Effector CD4-positive, alpha-beta T cell (primary cell): Measurements from ENCODE around the gene SLC39A10.

Source experiments
- DNase-seq: peaks from one replicate; pipeline ENCODE4 v3.0.0-alpha.2; 2020

Gene SLC39A10

DNA sequence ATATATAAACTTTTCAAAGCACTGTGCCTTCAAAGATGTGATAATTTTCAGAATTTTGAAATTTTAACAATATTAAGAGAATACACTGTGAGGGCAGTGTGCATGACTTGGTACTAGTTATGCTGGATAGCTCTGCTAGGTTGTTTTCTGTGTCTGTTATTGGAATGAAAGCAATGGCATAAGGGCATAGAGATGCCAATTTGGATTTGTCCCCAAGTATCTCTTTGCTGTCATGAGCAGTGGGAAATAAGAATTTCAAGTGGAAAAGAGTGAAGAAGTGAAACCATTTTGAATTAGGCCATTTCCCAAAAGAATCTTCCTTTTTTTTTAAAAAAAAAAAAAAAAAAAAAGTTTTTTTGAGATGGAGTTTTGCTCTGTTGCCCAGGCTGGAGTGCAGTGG, 76.8 kb downstream of the SLC39A10 start:
- no peak for DNase-seq

DNA sequence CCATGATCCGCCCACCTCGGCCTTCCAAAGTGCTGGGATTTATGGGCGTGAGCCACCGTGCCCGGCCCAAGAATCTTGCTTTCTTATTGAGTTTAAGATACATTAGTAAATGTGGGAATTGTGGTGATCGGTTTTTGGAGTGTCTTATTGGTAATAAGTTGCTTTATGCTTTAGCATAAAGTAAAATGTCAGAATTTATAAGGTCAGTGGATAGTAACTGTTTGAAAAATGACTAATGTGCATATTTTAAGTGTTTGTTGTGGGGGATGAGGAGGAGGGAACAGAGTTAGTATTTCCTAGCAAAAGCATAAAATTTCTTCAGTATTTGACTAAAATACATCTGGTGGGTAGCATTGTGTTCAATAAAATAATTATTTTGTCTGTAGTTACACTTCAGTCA, 77.4 kb downstream of the SLC39A10 start:
- no peak for DNase-seq

DNA sequence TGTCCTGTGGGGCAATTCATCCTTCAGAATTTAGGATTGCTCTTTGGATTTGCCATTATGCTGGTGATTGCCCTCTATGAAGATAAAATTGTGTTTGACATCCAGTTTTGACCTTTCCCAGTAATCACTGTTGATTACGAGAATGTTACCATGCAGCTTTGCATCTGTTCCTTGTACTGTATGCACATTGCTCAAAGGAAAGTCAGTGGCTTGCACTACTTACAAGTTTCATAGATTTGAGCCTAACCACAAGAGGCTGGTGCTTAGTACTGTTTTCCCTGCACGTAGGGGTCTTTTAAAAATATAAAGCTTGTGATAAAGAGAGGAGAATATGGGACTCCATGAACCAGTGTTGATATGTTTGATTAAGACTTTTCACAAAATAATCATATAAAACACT, 77.9 kb downstream of the SLC39A10 start:
- DNase-seq, result no peak

DNA sequence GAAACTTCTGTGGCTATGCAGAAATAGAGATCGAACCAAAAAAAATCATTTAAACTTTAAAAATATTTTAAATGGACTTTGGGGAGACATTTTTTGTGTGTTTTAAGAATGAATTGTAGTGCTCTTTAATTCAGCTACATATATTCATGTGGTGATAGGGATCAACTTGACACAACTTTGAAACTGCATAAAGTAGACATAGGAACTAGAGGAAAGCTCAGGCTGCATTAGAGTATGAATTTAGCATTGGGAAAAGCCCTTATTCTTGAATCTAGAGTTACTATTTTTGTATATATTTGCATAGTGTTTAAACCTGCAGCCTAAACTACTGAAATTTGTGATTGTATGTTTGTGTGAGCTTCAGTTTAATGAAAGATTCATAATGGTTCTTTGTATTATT, 78.3 kb downstream of the SLC39A10 start:
- DNase-seq, result no peak

DNA sequence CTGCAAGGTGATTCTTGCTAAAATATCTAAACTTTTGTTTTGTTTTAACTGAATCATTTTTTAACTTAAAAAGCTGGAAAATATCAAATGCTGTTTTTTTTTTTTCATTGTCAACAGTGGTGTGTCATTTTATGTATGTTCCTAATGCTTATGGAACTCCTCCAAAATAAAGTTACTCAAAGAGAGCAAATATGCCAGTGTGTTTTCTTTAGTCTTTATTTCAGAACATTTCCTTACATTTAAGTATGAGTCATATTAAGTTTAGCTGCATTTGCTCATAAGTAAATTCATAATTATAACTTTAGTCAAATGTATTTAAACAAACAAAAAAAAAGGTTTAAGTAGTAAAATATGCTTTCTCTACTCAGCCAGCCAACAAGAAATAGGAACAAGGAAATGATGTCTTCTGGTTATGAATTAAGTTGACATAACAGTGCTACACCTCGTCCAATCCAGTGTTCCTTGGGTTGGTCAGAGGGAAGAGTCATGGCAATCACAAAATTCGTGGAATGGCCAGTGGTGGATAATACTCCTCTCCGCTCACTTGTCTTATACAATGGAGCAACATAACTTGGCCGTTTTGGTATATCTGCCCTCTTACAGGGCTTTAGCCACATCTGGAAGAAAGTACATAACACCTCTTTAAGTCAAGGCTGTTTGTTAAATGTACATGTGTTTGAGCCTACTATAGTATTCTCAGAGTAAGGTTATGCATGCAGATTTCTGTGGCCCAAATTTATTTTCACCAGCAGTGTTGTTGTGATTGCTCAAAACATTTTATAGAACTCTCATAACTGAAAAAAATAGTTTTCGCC, 80.7 kb downstream of the SLC39A10 start:
- no peak for DNase-seq

DNA sequence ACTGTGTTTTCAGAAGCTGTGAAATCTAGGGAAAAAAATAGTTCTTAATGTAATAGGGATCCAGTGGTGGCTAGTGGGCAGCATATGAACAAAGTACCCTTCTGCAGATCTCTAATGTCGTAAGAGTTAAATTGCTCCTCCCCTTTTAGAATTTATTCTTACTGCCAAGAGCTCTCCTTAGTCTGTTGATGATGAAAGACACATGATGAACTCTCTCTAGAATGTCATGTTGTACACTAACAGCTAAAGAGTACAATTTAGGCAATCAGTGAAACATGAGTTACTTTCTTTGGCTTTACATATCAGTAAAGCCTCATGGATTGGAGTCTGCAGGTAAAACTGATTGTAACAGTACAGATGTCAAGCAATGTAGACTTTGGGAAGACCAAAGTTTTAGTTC, 84.2 kb downstream of the SLC39A10 start:
- DNase-seq, result no peak

DNA sequence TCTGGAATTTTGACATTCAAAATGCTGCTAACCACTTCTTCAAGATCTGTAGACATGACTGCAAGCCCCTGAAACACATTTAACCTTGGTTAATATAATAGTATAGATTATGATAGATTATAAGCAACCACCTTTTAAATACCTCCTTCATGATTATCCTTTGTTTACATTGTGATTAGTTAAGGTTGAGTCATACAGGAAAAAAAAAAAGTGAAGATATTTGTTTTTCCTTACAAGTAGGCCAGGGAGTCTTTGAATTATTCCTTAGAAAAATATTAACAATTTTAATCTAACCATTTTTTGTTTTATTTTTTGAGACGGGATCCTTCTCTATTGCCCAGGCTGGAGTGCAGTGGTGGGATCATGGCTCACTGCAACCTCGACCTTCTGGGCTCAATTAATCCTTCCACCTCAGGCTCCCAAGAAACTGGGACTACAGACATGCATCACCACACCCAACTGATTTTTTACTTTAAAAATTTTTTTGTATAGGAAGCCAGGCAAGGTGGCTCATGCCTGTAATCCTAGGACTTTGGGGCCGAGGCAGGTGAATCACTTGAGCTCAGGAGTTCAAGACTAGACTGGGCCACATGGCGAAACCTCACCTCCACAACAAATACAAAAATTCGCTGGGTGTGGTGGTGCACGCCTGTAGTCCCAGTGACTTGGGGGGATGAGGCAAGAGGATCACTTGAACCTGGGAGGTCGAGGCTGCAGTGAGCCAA, 99.4 kb downstream of the SLC39A10 start:
- no peak for DNase-seq

DNA sequence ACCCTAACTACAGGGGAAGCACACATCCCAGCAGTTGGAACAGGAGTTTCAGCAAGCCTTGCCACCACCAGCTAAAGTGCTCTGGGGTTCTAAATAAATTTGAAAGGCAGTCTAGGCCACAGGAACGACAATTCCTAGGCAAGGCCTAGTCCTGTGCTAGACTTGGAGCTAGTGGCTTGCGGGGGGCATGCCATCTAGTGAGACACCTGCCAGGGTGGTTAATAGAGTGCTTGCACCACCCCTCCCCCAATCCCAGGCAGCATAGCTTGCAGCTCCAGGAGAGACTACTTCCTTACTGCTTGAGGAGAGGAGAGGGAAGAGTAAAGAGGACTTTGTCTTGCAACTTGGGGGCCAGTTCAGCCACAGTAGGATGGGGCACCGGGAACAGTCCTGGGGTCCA, 101.8 kb downstream of the SLC39A10 start:
- DNase-seq, result no peak

DNA sequence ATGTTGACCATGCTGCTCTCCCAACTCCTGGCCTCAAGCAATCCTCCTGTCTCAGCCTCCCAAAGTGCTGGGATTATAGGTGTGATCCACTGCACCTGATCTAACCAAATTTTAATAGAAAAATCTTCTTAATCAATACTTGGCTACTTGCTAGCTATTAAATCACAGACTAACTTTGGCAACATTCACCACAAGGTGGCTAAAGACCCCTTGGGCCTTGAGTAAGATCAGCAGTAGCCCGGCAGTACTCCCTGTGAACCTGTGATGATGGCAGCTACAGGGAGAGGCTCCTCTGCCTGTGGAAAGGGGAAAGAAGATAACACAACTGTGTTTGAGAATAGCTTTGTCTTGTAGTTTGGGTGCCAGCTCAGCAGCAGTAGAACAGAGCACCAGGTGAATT, 102.9 kb downstream of the SLC39A10 start:
- DNase-seq, result no peak

DNA sequence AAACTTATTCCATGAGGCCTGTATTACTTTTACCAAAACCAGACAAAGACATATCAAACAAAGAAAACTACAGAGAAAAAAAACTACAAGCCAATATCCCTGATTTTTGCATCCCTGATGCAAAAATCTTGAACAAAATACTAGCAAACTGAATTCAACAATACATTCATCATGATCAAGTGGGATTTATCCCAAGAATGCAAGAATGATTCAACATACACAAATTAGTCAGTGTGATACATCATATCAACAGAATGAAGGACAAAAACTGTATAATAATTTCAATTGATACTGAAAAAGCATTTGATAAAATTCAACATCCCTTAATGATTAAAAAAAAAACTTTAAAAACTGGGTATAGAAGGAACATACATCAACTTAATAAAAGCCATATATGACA, 106.8 kb downstream of the SLC39A10 start:
- no peak for DNase-seq

DNA sequence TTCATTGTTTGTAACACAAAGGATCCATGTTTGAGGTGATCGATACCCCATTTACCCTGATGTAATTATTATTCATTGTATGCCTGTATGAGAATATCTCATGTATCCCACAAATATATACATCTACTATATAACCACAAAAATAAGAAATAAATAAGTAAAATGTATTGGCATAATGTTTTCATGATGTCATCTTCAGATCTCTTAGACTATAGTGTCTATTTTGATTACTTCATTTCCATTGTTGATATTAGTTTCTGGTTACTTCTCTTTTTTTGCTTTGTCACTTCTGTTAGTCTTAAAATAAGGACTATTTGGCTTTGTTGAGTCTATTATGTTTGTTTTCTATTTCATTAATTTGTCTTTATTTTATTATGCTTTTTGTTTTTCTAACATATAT, 109.7 kb downstream of the SLC39A10 start:
- DNase-seq, result no peak

DNA sequence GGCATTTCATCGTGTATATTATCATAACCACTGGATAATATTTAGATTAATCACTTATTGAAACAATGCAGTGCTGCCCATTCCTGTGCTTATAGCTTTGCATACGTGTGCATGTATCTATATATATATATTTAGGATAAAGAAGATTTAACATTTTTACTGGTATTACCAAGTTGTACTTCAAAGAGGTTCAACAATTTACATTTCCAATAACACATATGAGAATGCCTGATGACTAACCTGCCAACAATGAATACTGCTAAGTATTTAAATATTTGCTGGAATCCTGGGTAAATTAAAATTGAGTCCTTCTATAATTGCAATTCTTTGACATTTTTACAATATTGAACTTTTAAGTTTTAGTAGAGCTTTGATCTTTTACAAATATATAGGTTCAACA, 111.4 kb downstream of the SLC39A10 start:
- DNase-seq, result no peak

DNA sequence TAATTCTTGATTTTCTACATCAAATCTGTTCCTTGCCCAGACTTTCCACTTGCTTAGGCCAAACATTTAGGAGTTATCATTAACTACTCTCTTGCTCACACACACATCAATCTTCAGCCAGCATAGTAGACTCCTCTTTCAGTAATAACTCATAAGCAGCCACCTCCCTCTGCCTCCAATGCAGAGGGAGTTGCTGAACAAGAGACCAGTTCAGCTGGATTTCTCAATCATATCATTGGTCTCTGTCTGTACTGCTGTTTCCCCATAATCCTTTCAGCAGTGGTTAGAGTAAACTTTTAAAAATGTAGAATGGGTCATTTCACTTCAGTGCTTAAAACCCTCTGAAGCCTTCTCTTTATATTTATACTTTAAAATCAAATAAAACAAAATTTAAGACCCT, 112.9 kb downstream of the SLC39A10 start:
- DNase-seq, result no peak

DNA sequence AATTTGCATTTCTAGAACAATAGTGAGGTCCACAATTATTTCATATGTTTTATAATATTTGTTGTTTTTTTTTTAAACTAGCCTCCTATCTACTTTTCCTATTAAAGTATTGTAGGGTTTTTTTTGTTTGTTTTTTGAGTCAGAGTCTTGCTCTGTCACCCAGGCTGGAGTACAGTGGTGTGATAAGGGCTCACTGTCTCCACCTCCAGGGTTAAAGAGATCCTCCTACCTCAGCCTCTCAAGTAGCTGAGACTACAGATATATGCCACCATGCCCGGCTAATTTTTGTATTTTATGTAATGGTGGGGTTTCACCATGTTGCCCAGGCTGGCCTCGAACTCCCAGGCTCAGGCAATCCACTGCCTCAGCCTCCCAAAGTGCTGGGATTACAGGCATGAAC, 122.5 kb downstream of the SLC39A10 start:
- no peak for DNase-seq

DNA sequence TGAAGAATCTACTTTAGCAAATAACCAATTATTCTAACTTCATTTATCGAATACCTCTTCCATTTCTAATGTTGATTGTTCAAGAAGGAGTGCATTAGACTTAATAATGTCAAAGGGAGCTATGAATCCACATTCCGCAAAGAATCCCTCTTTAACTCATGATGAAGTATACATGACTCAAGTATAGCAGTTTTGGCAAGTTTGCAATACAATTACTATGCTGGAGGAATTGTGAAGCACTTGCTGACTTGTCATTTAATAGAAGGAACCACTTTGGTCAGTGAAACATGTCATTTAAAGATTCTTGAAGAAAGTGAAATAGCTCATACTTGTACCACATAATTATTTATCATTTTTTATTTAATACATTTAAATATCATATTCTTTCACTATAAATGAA, 125.1 kb downstream of the SLC39A10 start:
- no peak for DNase-seq
